H1 (cell line): Measurements from ENCODE around the gene BRD8. TPM values are rescaled to one million over a fixed set of nuclear protein-coding genes. Genes with fewer than 3 reads are reported as not detected.

Experiments
- BCL11A ChIP-seq, 2 experiments: IDR thresholded peaks; one replicate each; pipeline ENCODE4 v1.6.1; 2011; ENCODE audit warnings: low read depth in 2 of 2, low read length in 2 of 2, mild to moderate bottlenecking in 2 of 2
- EGR1 ChIP-seq: IDR thresholded peaks from 2 replicates; pipeline ENCODE4 v1.6.1; 2011; ENCODE audit warnings: low read depth, low read length, borderline replicate concordance
- TAF1 ChIP-seq: IDR thresholded peaks from 2 replicates; pipeline ENCODE4 v1.6.1; 2011; ENCODE audit warnings: mild to moderate bottlenecking, low read depth, low read length
- polyA plus RNA-seq, 7 experiments: library from polyadenylated mRNA; depleted of rRNA in 3 of 7; stranded (reverse) in 5 of 7; unstranded in 2 of 7; fragments of >200 nt in 5 of 7; fragments of 200-250 nt in 2 of 7; gene quantifications; 1 replicate in 5 of 7; 2 replicates in 1 of 7; 4 replicates in 1 of 7; pipeline versions ENCODE4 v1.2.1 to v1.2.3, GENCODE V29; 2011 to 2013; ENCODE audit warnings: missing spikeins in 2 of 7, mixed read lengths in 2 of 7
- total RNA-seq: library from RNA; stranded (reverse); fragmentation: NEBNext Ultra II Directional; extraction: Animal tissue kit (Norgen Biotek cat#: 25700); gene quantifications from 2 replicates; pipeline ENCODE4 v1.2.1, GENCODE V29; 2021

Gene BRD8
- total and polyA plus RNA-seq, 2 of the 8 experiments (the other 6 are each of a cell fraction or from before 2014, with no cell fraction given), result 37.8 to 75.8 TPM

DNA sequence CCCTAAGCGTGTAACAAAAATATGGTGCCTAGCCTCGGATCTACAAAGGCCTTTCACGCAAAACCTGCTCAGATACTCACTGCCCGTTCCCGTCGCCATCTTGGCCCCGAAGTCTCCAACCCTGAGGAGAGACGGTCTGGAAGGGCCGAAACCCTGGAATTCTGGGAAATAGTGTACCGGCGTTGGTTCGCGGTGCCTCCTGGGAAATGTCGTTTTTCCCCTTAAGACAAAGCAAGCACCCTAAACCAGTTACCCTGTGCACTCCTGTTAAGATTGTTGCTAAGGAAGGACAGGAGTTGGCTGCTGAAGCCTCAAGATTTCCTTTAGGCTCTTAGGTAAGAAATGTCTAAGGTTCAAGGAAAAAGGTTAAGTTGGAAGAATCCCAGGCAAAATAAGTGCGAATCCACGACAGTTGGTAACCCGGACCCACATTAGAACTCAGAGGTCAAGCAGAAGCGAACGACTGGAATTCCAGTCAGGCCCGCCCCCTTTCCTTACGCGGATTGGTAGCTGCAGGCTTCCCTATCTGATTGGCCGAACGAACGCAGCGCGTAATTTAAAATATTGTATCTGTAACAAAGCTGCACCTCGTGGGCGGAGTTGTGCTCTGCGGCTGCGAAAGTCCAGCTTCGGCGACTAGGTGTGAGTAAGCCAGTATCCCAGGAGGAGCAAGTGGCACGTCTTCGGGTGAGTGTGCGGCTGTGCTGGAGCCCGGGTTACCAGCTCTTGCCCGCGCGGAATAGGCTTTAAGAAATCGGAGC is at the start of gene BRD8, which contains the start of gene KIF20A (continued):
- no peak for TF ChIP-seq BCL11A (IDR thresholded peaks at IDR 0.05; ENCODE audit: low read depth in 2 of 2, low read length in 2 of 2)
- TF ChIP-seq TAF1, result peak; percentile 87
- TF ChIP-seq EGR1, result 0 out of 2 replicates have a peak, but pooled peaks have one; percentile 26
